IgD-negative memory B cell (primary cell): Measurements from ENCODE around the gene CENPA. TPM values are rescaled to one million over a fixed set of nuclear protein-coding genes. Genes with fewer than 3 reads are reported as not detected.

ENCODE experiments used
- H3K27ac Mint-ChIP-seq, 3 donors: one replicate each; pipeline ENCODE4 v1.8.0; 2020 to 2022; ENCODE audit warnings: mild to moderate bottlenecking in 3 of 3, mixed read lengths in 3 of 3, moderate library complexity in 1 of 3
- H3K27me3 Mint-ChIP-seq: one replicate; pipeline ENCODE4 v1.8.0; 2021; ENCODE audit warnings: mixed read lengths
- H3K36me3 Mint-ChIP-seq: one replicate; pipeline ENCODE4 v1.8.0; 2020; ENCODE audit warnings: mild to moderate bottlenecking, mixed read lengths
- H3K4me1 Mint-ChIP-seq, 3 donors: one replicate each; pipeline ENCODE4 v1.8.0; 2020 to 2022; ENCODE audit warnings: mixed read lengths in 3 of 3, mild to moderate bottlenecking in 1 of 3
- H3K4me3 Mint-ChIP-seq, 4 donors: one replicate each; pipeline ENCODE4 v1.8.0; 2020 to 2022; ENCODE audit warnings: mild to moderate bottlenecking in 4 of 4, mixed read lengths in 4 of 4, moderate library complexity in 3 of 4
- H3K9me3 Mint-ChIP-seq, 3 donors: one replicate each; pipeline ENCODE4 v1.8.0; 2020 to 2021; ENCODE audit warnings: mixed read lengths in 3 of 3, mild to moderate bottlenecking in 1 of 3
- polyA plus RNA-seq: library from polyadenylated mRNA; unstranded; fragments of 300-500 nt; fragmentation: Illumina TruSeq; gene quantifications from one replicate; pipeline ENCODE4 v1.2.3, GENCODE V29; 2021

Gene CENPA
- polyA plus RNA-seq, 1 donor from 2014 or later, result not detected

DNA sequence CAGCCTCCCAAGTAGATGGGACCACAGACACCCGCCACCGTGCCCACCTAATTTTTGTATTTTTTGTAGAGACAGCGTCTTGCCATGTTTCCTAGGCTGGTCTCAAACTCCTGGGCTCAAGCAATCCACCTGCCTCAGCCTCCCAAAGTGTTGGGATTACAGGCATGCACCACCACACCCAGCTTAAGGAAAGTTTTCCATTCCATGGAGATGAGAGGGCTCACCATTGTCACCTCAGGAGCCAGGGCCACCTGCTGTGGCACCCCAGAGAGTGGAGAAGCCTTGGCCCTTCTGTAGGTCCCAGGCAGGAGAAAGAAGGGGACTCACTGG lies 17.1 kb upstream of the CENPA start:
- no peak overlapping the region for H3K4me3 Mint-ChIP-seq
- no peaks in the 10 kb centered on the region for H3K9me3 Mint-ChIP-seq
- peaks cover 12 to 20% (median 12%) of the 10 kb centered on the region in 3 donors for H3K4me1 Mint-ChIP-seq
- H3K36me3 Mint-ChIP-seq, result peaks cover 2% of the 10 kb centered on the region
- no peak overlapping the region for H3K27ac Mint-ChIP-seq
- no peaks in the 10 kb centered on the region for H3K27me3 Mint-ChIP-seq

DNA sequence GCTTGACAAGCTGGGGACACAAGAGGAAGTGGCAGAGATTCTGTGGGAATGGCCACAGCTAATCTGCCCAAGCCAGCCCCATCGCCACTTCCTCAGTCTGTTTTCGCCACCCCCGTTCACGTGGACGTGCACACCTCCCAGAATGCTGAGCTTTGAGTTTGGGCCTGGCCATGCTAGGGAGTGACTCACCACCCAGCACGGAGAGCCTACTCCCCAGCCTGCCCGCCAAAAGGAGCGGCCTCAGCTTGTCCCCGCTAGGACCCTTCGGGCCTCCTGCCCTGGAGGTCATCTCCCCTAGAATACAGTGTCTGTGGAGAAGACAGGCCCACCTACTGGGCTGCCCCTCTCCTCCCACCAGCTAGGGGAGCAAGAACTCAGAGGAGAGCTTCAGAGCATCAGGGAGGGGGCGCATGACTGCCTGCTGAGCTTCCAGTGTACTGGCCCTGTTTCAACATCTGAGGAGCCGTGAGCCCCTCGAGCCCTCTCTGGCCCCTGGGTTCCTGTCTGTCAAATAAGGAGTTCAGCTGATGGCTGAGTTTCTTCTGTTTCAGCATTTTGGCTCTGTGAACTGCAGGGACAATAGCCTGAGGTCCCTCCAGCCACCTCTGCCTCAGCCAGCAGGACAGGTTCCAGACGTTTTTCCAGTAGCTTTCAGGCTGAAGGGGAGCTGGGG lies 16.6 kb upstream of the CENPA start:
- Mint-ChIP-seq H3K36me3 (peaks cover 2% of the 10 kb centered on the region), H3K4me3 (no peak overlapping the region), H3K4me1 (peaks cover 12 to 20% (median 12%) of the 10 kb centered on the region in 3 donors), H3K27me3 (no peaks in the 10 kb centered on the region), H3K27ac (no peak overlapping the region), H3K9me3 (no peaks in the 10 kb centered on the region)

DNA sequence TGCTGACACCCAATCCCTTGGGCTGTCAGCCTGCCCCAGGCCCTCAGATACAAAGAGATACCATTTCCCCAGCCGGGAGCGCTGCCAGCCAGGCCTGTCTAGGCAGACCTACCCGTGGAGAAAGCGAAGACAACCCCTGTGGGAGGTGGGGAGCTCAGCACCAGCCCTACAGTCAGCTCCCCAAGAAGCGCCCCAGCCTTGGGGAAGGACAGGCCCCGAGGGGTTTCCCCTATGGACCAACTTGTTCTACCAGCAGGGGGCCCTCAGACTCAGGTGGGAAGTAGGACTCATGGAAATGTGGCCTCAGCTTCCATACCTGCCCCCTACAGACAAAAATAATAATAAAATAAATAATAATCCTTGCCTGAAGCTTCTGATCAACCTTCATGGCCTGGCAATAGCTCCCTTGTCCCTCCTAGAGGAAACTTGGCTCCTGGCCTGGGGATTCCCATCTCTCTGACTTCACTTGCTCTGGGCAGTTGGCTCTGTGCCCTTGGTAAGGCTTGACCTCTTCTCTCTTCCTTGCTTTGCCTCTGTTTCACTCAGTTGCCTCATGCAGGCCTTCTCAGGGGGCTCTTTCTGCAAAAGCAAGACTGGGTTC lies 14.8 kb upstream of the CENPA start:
- Mint-ChIP-seq H3K27ac (peak overlapping the region in 1 of 3 donors; percentile 45), H3K4me1 (peaks cover 5 to 6% (median 6%) of the 10 kb centered on the region in 3 donors), H3K4me3 (no peak overlapping the region), H3K36me3 (peaks cover 2% of the 10 kb centered on the region), H3K27me3 (no peaks in the 10 kb centered on the region), H3K9me3 (no peaks in the 10 kb centered on the region)

DNA sequence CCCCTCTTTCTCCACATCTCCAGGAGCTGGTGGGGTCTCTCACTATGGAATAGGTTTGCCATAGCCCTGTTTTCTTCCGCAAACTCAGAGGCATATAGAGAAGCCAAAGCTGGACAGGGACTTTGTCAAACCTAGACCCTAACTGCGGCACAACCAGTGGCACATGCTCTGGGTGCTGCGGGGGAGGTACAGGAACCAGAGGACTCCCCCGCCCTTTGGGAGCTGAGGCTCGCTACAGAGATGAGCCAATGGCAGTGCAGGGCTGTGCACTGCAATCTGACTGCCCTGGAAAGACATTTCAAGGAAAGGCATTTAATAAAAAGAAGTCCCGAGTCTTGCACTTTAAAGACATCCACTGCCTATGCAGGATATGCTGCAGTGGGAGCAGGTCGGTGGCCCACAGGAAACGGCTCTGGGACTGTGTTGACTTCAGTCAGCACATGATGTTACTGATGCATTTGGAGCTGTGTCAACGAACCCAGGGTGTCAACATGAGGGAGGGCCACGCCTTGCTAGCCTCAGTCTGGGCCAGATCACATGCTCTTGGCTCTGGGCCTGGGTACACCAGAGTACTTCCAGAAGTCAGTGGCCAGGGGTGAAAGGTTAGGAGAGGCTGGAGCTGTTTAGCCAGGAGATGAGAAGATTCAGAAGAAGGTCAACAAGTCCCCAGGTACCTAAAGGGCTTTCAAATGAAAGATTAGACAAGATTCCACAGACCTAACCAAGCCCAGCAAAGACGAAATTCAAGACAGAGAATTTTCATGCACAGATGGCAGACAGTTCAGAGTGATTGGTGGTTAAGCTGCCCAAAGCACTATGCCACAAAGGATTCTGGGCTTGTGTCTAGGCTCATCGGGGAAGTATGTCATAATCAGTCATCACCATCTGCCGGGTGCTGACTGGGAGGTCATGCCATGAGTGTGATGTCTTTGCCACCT lies 13.5 kb upstream of the CENPA start:
- Mint-ChIP-seq H3K27me3 (no peaks in the 10 kb centered on the region), H3K36me3 (peaks cover 2% of the 10 kb centered on the region), H3K9me3 (no peaks in the 10 kb centered on the region), H3K4me1 (peaks cover 5 to 6% (median 5%) of the 10 kb centered on the region in 3 donors), H3K4me3 (peak overlapping the region in 1 of 4 donors; percentile 21), H3K27ac (peak overlapping the region in 2 of 3 donors; percentile 19 to 79)

DNA sequence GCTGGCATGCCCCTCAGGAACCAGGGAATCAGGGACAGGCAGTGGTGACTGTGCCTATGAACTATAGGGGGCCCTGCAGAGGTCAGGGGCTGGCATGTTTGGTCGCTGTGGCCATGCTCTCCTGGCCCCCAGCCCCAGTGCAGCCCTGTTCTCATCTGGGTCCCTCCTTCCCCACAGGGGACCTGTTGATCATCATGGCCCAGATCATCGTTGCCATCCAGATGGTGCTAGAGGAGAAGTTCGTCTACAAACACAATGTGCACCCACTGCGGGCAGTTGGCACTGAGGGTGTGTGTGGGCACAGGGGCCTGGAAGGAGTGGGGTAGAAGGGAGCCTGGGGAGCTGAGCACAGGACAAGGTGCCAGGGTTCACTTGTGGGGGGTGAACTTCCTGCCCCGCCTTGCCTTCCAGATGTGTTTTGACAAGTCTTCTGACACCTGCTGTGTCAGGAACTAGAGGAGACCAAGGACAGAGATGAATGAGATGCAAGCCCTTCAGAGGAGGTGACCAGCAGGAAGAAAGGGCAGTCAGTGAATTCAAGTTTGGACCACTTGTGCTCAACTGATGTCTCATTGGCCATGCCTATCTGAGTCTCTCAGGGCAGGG lies 9.6 kb upstream of the CENPA start:
- Mint-ChIP-seq H3K27me3 (no peaks in the 10 kb centered on the region), H3K36me3 (peaks cover 4% of the 10 kb centered on the region), H3K9me3 (no peaks in the 10 kb centered on the region), H3K27ac (peak overlapping the region in 1 of 3 donors; percentile 25), H3K4me3 (peak overlapping the region in 1 of 4 donors; percentile 18), H3K4me1 (peaks cover 3 to 6% (median 5%) of the 10 kb centered on the region in 3 donors)

DNA sequence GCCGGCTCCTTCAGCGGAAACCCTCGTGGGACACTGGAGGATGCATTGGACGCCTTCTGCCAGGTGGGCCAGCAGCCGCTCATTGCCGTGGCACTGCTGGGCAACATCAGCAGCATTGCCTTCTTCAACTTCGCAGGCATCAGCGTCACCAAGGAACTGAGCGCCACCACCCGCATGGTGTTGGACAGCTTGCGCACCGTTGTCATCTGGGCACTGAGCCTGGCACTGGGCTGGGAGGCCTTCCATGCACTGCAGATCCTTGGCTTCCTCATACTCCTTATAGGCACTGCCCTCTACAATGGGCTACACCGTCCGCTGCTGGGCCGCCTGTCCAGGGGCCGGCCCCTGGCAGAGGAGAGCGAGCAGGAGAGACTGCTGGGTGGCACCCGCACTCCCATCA lies 7.8 kb upstream of the CENPA start:
- H3K9me3 Mint-ChIP-seq, result no peaks in the 10 kb centered on the region
- H3K27me3 Mint-ChIP-seq, result no peaks in the 10 kb centered on the region
- H3K27ac Mint-ChIP-seq, result no peak overlapping the region
- peaks cover 0 to 2% (median 0%) of the 10 kb centered on the region in 3 donors for H3K4me1 Mint-ChIP-seq
- no peak overlapping the region for H3K4me3 Mint-ChIP-seq
- peaks cover 4% of the 10 kb centered on the region for H3K36me3 Mint-ChIP-seq

DNA sequence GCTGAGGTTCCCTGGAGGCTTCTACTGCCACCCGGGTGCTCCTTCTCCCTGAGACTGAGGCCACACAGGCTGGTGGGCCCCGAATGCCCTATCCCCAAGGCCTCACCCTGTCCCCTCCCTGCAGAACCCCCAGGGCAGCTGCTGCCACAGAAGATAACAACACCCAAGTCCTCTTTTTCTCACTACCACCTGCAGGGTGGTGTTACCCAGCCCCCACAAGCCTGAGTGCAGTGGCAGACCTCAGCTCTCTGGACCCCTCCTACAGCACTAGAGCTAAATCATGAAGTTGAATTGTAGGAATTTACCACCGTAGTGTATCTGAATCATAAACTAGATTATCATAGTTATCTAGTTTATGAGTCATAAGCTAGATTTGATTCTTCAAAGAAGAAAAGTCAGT lies 7.3 kb upstream of the CENPA start:
- H3K27ac Mint-ChIP-seq, result no peak overlapping the region
- no peaks in the 10 kb centered on the region for H3K9me3 Mint-ChIP-seq
- H3K4me3 Mint-ChIP-seq, result no peak overlapping the region
- H3K36me3 Mint-ChIP-seq, result peaks cover 4% of the 10 kb centered on the region
- H3K27me3 Mint-ChIP-seq, result no peaks in the 10 kb centered on the region
- H3K4me1 Mint-ChIP-seq, result peaks cover 0 to 2% (median 0%) of the 10 kb centered on the region in 3 donors

DNA sequence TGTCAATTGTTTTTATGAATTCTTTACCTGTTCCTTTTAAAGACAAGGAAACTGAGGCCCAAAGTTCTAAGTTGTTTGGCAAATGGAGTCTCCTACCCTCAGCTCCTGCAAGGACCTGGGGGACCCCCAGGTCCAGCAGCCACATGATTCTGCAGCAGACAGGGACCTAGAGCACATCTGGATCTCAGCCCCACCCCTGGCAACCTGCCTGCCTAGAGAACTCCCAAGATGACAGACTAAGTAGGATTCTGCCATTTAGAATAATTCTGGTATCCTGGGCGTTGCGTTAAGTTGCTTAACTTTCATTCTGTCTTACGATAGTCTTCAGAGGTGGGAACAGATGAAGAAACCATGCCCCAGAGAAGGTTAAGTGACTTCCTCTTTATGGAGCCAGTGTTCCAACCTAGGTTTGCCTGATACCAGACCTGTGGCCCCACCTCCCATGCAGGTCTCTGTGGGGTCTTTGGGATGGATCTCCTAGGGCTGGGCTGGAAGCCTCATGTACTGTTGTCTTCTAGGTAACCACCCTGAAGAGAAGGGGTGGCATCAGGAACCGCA lies 5.6 kb upstream of the CENPA start:
- no peak overlapping the region for H3K27ac Mint-ChIP-seq
- peaks cover under 1 to 2% (median under 1%) of the 10 kb centered on the region in 3 donors for H3K4me1 Mint-ChIP-seq
- H3K36me3 Mint-ChIP-seq, result peaks cover 4% of the 10 kb centered on the region
- no peaks in the 10 kb centered on the region for H3K9me3 Mint-ChIP-seq
- H3K4me3 Mint-ChIP-seq, result no peak overlapping the region
- H3K27me3 Mint-ChIP-seq, result no peaks in the 10 kb centered on the region

DNA sequence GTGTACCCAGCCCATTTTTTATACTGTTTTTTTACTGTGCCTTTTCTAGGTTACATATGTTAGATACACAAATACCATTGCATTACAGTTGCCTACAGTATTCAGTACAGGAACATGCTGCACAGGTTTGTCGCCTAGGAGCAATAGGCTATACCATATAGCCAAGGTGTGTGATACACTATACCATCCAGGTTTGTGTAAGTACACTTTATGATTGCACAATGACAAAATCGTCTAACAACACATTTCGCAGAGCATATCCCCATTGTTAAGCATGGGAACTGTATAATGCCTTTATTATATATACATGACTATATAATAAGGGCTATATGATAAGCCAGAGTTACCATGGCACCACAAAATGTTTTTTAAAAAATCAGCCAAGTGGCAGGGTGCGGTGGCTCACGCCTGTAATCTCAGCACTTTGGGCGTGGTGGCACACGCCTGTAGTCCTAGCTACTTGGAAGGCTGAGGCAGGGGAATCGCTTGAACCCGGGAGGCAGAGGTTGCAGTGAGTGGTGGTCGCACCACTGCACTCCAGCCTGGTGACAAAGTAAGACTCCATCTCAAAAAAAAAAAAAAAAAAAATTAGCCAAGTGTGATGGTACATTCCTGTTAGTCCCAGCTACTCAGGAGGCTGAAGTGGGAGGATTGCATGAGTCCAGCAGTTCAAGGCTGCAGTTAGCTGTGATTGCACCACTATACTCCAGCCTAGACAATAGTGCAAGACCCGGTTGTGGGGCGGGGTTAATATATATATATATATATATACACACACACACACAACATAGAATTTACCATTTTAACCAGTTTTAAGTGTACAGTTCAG lies 2.8 kb upstream of the CENPA start:
- Mint-ChIP-seq H3K4me3 (peak overlapping the region in 1 of 4 donors; percentile 18), H3K36me3 (peaks cover 4% of the 10 kb centered on the region), H3K4me1 (peaks cover 4 to 12% (median 6%) of the 10 kb centered on the region in 3 donors), H3K27ac (no peak overlapping the region), H3K9me3 (no peaks in the 10 kb centered on the region), H3K27me3 (no peaks in the 10 kb centered on the region)

DNA sequence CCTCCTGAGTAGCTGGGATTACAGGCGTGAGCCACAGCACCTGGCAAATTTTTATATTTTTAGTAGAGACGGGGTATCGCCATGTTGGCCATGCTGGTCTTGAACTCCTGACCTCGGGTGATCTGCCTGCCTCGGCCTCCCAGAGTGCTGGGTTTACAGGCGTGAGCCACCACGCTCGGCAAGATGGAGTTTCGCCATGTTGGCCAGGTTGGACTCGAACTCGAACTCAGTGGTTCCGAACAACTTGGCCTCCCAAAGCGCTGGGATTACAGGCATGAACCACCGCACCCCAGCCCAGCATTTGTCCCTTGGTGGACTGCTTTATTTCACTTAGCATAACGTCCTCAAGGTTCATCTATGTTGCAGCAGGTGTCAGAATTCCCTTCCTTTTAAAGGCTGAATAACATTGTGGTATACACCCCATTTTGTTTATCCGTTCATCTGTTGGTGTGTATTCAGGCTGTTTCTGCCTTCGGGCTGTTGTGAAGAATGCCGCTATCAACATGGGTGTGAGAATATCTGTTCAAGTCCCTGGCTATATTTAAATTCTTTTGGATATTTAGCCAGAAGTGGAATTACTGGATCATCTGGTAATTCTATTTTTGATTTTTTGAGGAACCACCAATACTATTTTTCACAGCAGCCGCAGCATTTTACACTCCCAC lies 1.2 kb upstream of the CENPA start:
- peak overlapping the region; percentile 59 to 97 (median 86) for H3K4me3 Mint-ChIP-seq
- H3K27me3 Mint-ChIP-seq, result peaks cover 2% of the 10 kb centered on the region

DNA sequence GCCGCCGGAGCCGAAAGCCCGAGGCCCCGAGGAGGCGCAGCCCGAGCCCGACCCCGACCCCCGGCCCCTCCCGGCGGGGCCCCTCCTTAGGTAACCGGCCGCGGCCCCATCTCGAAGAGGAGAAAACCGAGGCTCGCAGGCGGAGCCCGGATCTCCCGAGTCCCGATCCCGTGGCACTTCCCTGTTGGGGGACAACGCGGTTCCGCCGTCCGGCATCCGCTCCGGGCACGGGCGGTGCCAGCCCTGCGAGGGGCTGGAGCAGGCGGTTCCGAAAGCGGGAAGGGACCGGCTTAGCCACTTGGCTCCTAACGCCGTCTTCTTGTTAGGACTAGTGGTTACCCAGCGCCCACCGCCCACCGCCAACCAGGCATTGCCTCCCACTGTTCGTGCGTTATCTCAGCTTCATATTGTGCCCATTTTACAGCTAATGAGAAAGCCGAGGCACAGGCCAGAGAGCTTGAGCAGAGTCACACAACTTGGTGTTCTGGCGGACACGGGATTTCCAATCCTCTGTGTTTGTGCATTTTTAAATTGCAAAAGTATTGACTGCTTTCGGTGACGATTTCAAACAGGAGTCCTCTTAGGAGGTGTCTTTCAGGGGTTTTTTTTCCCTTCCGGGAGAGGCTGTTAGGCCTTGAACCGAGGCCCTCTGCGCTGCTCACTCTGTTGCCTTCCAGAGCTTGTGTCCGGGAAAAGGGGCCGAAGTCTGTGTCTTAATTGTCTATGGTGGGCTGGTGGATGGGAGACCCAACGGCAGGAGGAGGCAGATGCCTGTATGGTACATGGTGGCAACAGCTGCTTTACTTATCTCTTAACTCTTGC lies 562 bp downstream of the CENPA start:
- peaks cover 4 to 15% (median 6%) of the 10 kb centered on the region in 3 donors for H3K4me1 Mint-ChIP-seq
- peaks cover 0 to 5% (median 3%) of the 10 kb centered on the region in 3 donors for H3K9me3 Mint-ChIP-seq
- peak overlapping the region; percentile 83 to 97 (median 89) for H3K4me3 Mint-ChIP-seq
- peaks cover 2% of the 10 kb centered on the region for H3K27me3 Mint-ChIP-seq
- H3K36me3 Mint-ChIP-seq, result peaks cover 4% of the 10 kb centered on the region
- H3K27ac Mint-ChIP-seq, result no peak overlapping the region

More for the DNA sequence above, 1.2 kb upstream of the CENPA start:
- peak overlapping the region in 1 of 3 donors; percentile 56 for H3K27ac Mint-ChIP-seq
- H3K36me3 Mint-ChIP-seq, result peaks cover 4% of the 10 kb centered on the region
- H3K9me3 Mint-ChIP-seq, result no peaks in the 10 kb centered on the region
- H3K4me1 Mint-ChIP-seq, result peaks cover 4 to 15% (median 6%) of the 10 kb centered on the region in 3 donors

DNA sequence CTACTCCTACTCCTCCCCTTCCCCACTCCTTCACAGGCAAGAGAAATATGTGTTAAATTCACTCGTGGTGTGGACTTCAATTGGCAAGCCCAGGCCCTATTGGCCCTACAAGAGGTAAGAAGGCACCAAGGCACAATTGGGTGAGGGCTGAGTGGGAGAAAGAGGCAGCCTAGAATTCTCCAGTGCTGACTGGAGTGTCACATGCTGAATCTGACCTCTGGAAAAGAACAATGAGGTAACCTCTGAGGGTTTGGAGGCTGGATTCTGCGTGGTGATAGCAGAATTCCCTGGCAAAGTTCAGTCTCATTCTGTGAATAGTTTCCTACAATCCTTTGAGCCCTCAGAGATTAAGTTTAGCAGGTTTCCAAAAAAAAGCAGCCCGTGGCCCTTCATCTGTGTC lies 6.9 kb downstream of the CENPA start:
- H3K4me1 Mint-ChIP-seq, result peaks cover 0 to 5% (median 0%) of the 10 kb centered on the region in 3 donors
- H3K9me3 Mint-ChIP-seq, result peaks cover 0 to 5% (median 3%) of the 10 kb centered on the region in 3 donors
- H3K36me3 Mint-ChIP-seq, result peaks cover 4% of the 10 kb centered on the region
- peaks cover 2% of the 10 kb centered on the region for H3K27me3 Mint-ChIP-seq
- H3K4me3 Mint-ChIP-seq, result peak overlapping the region in 1 of 4 donors; percentile 11
- H3K27ac Mint-ChIP-seq, result peak overlapping the region in 1 of 3 donors; percentile 24

DNA sequence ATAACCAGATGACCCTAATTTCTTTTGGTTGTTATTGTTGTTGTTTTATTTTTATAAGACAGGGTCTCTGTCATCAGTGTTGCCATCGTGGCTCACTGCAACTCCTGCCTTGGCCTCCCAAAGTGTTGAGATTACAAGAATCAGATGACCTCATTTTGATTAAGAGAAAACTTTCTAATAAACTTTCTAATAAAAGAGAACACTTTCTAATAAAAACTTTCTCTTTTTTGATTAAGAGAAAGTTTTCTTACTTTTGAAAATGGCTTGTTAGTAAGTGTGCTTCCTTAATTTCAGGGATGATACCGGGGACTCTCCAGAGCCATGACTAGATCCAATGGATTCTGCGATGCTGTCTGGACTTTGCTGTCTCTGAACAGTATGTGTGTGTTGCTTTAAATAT lies 7.7 kb downstream of the CENPA start:
- Mint-ChIP-seq H3K27me3 (peaks cover 2% of the 10 kb centered on the region), H3K4me1 (peaks cover 0 to 5% (median 0%) of the 10 kb centered on the region in 3 donors), H3K36me3 (peaks cover 4% of the 10 kb centered on the region), H3K4me3 (no peak overlapping the region), H3K27ac (no peak overlapping the region), H3K9me3 (peaks cover 0 to 5% (median 3%) of the 10 kb centered on the region in 3 donors)
